Measurements from ENCODE around the gene PRSS38.

DNA sequence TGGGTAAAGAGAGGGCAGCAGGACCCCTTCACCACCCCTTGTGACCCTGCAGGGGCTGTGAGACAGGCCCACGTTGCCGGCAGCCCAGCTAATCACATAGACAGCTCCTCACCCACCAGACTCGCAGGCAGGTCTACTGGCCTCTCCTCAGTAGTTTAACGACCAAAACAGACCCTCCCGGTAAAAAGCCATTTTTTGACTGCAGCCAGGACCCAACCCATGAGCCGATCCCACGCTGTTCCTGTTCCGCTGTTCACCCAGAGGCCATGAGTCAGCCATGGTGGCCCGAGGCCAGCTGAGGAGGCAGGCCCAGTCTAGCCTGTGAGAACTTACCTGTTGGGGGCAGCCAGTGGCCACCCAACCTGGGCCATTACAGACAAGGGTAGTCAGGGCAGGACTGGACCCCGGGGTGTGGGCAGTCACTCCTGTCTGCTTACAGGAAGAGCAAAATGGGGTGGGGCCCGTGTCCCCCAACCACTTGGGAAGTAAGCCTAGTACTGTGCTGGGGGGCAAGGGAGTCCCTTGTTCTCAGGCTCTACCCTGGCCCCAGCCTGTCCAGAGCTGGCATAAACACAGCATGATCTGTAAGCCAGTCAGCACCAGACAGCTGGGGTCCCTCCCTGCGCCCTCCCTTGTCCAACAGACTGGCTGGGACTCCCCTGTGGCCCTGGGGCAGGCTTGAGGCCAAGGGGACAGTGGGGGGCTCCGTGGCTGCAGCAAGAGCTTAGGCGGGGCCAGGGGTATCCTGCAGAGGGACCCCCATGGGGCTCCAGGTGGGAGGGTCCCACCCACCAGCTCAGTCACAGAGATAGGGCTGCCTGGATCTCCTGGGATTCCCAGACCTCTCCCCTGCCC, 70.4 kb downstream of the PRSS38 start:
- no peak for TF ChIP-seq EP300 (IDR thresholded peaks at IDR 0.05)
- TF ChIP-seq CTCF (IDR thresholded peaks at IDR 0.05): no peak
